GM06990 (cell line): Measurements from ENCODE around the gene BMERB1.

Experiments
- DNase-seq: peaks from one replicate; pipeline ENCODE4 v3.0.0-alpha.2; 2011; ENCODE audit not compliant: insufficient read length; ENCODE audit errors: extremely low read depth
- H3K27me3 ChIP-seq: replicated peaks from 2 replicates; pipeline ENCODE4 v1.6.0; 2011; ENCODE audit warnings: low read length; ENCODE audit not compliant: control insufficient read depth, insufficient read depth
- H3K36me3 ChIP-seq: 2 replicates; pipeline ENCODE4 v1.5.1; 2011; ENCODE audit warnings: low read length; ENCODE audit not compliant: control insufficient read depth, insufficient read depth
- H3K4me3 ChIP-seq: replicated peaks from 2 replicates; pipeline ENCODE4 v1.5.1; 2011; ENCODE audit warnings: low read depth, mild to moderate bottlenecking, control low read depth, low read length
- CTCF ChIP-seq: IDR thresholded peaks from 2 replicates; pipeline ENCODE4 v1.5.1; 2011; ENCODE audit warnings: low read length, control low read depth, mild to moderate bottlenecking, inconsistent platforms; ENCODE audit not compliant: insufficient read depth, poor library complexity, severe bottlenecking

Gene BMERB1

GRCh38 chr16:15490123-15490711, 55.8 kb downstream of the BMERB1 start:
- TF ChIP-seq CTCF: no peak
- no peaks in the 10 kb centered on the region for H3K36me3 ChIP-seq
- H3K4me3 ChIP-seq: no peak overlapping the region
- no peak for DNase-seq
- H3K27me3 ChIP-seq: no peaks in the 10 kb centered on the region

- no peaks in the 10 kb centered on the region for H3K36me3 ChIP-seq
- no peak for TF ChIP-seq CTCF
- H3K27me3 ChIP-seq: no peaks in the 10 kb centered on the region
- no peak for DNase-seq
- no peak overlapping the region for H3K4me3 ChIP-seq
Observed at GRCh38 chr16:15491411-15491810, 57.0 kb downstream of the BMERB1 start.

- no peaks in the 10 kb centered on the region for H3K27me3 ChIP-seq
- no peak for TF ChIP-seq CTCF
- H3K4me3 ChIP-seq: no peak overlapping the region
- DNase-seq: no peak
- H3K36me3 ChIP-seq: no peaks in the 10 kb centered on the region
Observed at GRCh38 chr16:15492091-15492740, 57.8 kb downstream of the BMERB1 start.

- Histone ChIP-seq H3K36me3 (no peaks in the 10 kb centered on the region), H3K27me3 (no peaks in the 10 kb centered on the region), H3K4me3 (no peak overlapping the region)
- no peak for TF ChIP-seq CTCF
- no peak for DNase-seq
Observed at GRCh38 chr16:15493466-15494180, 59.2 kb downstream of the BMERB1 start.

GRCh38 chr16:15494236-15494635, 59.8 kb downstream of the BMERB1 start:
- Histone ChIP-seq H3K4me3 (no peak overlapping the region), H3K27me3 (no peaks in the 10 kb centered on the region), H3K36me3 (no peaks in the 10 kb centered on the region)
- TF ChIP-seq CTCF: no peak
- DNase-seq: no peak
